GM10847 (cell line): Measurements from ENCODE around the gene SLN.

Experiments
- POLR2A ChIP-seq: IDR thresholded peaks from 2 replicates; pipeline ENCODE4 v1.6.1; 2011; ENCODE audit not compliant: insufficient read length; ENCODE audit errors: extremely low read depth

SLN gene

DNA sequence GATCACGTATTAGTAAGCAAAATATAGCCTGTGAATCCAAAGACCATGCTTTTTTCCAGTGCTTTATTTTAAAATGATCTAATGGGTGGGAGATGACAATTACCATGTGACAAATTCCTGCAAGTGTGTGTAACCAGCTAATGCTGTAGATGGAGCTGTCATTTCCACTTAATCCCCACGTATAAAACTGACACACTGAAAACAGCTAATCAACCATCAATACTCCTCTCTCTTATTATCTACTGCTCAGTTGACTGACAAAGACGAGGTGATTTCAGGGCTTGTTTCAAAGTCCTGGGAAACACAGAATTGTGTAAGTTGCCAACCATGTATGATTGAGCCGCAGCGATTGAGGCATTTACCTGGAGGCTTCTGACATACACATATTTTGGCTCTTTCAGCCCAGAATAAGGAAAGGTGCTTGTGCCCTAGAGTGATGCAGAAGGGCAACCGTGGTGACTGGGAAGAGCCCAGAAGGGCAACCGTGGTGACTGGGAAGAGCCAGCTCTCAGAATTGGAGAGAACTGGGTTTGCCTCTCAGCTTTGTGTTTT, 9.7 kb downstream of the SLN start:
- no peak for TF ChIP-seq POLR2A

DNA sequence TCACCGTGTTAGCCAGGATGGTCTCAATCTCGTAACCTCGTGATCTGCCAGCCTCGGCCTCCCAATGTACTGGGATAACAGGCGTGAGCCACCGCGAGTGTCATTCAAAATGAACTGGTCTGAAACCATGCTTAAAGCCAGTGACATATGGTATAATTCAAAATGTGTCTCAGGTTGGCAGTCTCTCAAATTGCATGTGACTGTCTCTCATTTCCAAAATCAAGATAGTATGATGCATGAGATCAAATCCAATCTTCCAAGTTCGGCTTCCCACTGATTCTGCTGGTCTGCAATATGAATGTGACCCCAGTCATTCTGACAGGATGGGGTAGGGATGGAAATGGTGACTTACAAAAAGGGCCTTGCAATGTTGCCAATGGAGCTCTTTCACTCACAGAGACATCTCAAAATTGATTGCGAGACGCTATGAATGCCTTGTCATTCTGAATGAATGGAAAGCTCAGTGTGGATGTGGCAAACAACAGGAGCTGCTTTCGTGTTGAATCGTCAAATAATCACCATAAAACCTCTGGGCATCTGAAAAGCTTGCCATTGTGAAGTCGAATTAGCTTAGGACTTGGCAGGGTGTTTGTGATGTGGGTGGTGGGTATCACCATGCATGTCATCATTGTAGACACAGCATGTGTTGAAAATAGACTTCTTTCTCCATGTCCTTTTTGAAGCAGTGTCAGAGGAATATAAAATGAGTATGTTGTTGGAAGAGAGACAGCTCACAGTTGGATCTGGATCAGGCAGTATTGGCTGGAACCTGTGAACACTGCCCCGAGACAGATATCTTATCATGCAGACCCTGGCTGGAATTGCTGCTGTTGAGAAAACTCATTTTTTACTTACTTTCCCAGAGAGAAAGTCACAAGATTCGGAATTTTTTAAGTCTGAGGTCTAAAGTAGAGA, 12.2 kb downstream of the SLN start:
- no peak for TF ChIP-seq POLR2A

DNA sequence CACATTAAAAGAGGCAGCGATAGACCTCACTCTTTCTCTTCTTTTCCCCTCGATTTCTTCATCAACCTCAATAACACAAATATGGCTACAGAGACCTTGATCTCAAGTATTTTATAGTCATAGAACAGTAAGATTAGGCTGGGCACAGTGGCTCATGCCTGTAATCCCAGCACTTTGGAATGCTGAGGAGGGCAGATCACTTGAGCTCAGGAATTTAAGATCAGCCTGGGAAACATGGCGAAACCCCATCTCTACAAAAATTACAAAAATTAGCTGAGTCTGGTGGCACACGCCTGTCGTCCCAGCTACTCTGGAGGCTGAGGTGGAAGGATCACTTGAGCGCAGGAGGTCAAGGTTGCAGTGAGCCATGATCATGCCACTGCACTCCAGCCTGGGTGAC, 14.6 kb downstream of the SLN start:
- TF ChIP-seq POLR2A: no peak

DNA sequence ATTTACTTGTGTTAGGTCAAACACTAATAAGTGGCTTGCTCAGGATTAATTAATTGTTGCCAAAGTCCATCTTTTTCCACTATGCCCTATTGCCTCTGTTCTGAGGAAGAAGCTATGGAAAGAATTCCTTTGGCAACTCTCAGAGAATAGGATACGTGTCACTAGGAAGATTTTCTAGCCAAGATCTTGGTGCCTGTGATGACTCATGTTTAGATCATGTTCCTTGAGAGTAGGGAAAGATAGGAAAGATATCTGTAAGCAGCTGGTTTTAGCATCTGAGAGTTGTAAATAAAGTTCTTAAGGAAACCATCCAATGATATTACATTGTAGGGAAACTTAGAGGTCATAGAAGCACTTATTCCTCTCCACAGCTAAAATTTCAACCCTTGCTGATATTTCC, 15.7 kb downstream of the SLN start:
- no peak for TF ChIP-seq POLR2A

DNA sequence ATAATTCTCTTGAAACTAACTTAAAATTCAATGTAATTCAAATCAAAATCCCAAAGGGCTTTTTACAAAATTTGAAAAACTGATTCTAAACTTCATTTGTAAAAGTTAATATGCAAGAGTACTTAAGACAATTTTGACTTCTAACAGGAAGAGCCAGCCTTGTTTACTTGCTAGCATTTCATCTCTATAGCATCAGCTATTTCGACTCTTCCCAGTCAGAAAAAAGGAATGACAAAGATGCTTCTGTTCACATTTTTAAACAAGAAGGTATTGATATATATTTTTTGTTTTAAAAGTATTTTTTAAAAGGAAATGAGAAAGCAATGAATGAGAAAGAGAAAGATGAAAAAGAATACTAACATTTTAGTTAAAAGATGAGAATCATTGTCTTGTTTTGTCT, 16.4 kb downstream of the SLN start:
- TF ChIP-seq POLR2A: no peak

DNA sequence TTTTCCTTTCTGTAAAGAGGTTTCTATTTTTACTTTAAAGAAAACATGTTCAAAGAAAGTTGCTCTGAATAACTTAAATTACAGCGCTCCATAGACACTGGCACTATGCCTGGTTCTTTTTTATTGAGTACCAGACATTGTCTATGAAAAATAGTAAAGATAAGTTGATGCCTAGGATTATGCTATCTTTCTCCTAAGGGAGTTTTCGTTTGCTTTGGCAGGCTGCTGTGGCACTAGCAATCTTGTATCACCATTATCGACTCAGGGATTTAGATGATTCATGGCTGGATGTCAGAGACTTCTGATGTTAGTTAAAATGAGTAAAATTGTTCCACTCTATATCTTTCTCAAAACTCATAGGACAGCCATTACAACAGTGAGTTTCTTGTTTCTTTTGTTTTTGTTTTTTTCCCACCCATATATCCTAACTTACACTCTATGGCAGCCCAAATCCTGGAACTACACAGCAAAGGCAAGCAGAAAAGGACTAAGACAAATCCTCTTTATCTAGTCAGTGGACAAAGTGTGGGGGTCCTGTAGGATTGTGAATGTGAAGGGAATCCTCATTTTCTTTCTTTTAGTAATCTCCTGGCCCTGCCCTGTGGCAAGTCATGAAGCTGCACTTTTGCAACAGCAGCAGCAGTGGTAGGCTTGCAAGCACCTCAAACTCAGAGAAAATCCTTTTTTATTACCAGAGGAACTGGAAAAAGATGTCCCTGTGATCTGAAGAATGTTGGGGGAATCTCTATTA, 20.7 kb downstream of the SLN start:
- no peak for TF ChIP-seq POLR2A

DNA sequence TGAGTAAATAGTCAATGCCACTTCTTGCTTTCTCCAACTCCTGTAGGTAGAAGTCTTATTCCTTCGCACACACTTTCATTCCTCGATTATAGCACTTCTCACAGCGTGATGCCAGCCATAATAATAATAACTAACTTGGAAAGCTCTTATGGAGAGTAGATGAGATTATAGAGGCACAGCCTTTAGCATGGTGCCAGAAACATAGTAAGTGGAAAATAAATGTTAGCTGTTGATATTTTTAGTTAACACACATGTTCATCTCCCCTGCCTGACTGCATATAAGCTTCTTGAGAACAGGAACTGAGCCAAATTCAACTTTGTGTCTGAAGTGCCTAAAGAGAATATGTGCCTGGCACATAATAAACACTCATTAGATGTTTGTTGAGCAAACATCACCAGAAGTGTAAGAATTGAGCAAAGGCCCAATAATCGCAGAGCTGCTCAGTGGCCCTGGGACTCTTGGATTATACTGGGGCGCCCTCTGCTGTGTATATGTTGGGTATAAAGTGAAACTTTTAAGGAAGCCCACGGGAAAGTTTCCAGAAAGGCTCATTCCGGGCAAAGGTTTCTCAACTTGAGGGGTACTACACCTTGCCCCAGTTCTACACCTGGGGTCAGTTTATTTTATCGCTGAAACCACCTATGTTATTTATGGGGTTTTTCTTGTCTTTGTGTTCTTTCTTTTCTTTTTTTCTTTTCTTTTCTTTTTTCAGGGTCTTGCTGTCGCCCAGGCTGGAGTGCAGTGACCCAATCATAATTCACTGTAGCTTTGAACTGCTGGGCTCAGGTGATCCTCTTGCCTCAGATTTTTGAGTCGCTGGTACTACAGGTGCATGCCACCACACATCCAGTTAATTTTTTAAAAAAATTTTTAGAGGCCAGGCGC, 22.3 kb downstream of the SLN start:
- no peak for TF ChIP-seq POLR2A

DNA sequence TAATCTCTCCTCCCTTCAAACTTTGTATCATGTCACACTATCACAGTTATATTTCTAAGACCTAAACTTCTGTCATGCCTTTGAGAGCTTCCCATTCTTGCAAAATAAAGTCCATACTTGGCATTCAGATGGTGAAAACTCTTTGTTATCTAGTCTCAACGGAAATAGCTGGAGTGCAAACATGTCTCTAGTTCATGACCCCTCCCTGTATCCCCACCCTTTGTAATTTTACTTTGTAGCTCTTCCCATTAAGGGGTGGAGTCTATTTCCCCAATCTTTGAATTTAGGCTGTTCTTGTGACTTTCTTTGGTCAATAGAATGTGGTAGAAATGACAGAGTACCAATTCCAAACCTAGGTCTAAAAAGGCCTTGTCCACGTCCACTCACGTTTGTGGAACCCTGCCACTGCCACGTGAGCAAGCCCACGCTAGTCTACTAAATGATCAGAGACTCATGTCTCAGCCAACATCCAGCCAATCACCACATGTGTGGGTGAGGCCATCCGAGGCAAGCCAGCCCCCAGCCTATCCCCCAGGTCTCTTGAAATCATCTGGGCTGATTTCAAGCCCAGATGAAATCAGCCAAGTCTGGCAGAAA, 23.4 kb downstream of the SLN start:
- no peak for TF ChIP-seq POLR2A

DNA sequence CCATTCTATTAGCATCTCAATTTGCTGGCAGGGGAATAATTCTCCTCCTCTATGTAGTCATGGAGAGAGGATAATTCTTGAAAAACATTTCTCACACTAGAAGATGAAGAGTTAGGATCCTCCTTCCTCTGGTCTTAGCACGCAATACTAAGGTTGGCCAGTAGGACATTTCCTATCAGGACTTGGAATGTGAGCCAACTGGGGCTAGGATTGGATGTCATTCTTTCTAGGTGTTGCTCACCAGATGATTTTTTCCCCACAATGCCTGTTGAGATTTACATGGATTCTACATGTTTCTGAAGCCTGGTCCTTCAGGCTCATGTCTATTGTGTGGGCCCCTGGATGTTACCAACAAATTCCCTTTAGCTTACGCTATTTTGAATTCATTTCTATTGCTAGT, 28.0 kb downstream of the SLN start:
- no peak for TF ChIP-seq POLR2A

DNA sequence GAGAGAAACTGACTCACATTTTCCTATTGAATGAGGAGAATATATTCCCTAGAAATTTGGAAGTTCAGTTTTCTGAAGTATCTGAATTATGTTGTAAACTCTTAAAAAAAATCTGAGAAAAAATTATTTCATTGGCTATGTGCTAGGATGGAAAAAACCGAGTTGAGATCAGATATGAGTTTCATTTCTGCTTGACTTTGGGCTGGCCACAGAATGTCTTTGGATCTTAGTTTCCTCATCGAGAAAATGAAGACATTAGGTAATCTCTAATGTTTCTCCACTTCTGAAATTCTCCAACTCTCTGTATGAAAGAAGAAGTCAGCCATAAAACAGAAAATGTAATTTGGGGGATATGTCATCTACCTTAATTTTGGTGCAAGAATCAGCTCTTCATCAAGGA, 28.8 kb downstream of the SLN start:
- no peak for TF ChIP-seq POLR2A

DNA sequence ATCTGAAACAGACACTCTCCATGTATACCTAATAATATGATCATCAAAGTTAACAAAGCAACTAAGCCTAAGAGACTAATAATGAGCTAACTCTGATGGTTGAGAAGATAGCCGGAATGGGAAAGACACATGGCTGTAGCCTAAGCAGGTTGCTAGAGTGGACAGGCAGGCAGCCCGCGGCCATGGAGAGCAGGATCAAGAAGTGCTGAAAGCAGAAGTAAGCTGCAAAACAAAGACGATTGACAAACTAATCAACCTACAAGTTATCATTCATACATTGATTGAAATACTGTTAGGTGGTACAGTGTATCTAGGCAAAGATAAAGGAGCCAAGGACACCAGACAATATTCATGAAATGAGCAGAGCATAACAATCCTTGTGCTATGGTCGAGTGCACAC, 29.3 kb downstream of the SLN start:
- TF ChIP-seq POLR2A: no peak

DNA sequence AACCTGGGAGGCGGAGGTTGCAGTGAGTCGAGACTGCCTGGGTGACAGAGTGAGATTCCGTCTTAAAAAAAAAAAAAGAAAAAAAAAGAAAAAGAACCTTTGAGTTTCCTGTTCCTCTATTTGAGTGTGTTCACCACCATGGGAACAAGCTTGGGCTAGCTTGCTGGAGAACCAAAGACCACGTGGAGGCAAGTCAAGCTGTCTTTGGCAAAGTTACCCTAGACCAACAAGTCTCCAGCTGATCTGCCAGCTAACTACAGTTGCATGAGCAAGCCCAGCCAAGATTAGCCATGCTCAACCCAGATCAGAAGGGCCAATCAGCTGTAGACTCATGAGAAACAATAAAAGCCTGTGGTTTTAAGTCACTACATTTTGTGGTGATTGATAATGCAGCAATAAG, 29.7 kb downstream of the SLN start:
- no peak for TF ChIP-seq POLR2A

DNA sequence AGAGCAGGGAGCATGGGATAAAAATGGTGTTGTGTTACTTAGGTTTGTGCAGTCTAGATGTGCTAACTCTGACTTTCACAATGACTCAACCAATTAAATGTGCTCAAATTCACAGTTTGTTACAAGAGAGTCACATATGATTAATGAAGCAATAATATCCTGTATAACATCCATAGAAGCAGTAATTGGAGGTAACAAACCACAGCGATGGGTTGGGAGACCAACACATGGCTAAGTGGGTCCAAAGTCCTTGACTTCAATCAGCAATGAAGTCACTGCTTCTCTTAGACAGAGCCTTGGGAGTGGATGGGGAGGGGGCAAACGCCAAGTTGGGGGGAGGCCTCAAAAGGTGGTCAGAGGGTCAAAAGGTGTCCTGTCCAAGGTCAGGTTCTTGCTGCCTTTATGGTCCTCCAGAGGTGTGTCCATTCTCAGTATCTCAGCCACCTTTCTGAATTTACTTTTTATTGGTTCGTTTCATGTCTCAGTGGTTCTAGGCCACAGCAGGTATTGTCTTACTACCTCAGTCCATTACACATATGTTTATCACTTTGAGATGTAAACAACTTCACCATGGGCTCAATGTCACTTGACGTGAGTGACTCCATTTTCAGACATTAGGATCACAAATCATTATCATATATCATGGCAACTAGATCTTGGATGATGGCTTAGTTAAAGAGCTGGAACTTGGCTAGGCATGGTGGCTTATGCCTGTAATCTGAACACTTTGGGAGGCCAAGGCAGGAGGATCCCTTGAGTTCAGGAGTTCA, 32.4 kb downstream of the SLN start:
- no peak for TF ChIP-seq POLR2A

DNA sequence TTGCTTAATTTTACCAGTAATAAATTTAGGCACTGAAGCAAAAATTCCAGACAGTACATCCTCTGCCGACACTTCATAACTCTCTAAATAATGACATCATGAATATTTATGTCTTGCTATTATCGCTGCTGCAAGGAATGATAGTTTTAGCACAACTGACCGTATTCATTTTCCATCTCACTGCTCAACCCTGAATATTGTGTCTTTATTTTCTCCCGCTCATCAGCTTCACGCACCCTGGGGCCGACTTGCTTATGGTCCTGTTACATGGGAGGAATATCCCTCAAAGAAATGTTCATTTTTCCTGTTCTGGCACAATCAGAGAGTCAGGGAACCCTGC, 33.3 kb downstream of the SLN start:
- no peak for TF ChIP-seq POLR2A
